OCI-LY3 (cell line): ENCODE results near the gene HDAC8.

Source experiments
- EZH2phosphoT487 ChIP-seq: fragments of 200-600 bp; shearing (Covaris generic); IDR thresholded peaks from 2 replicates; pipeline ENCODE4 v1.6.1; 2018; ENCODE audit warnings: antibody characterized with exemption, mixed run types, low read depth
- TF ChIP-seq, protein P1 (sequence below): fragments of 200-600, 300-600 bp; sonication (generic); IDR thresholded peaks from 2 replicates; pipeline ENCODE4 v1.5.1; 2014; ENCODE audit warnings: antibody characterized with exemption, low read length, low read depth

DNA sequence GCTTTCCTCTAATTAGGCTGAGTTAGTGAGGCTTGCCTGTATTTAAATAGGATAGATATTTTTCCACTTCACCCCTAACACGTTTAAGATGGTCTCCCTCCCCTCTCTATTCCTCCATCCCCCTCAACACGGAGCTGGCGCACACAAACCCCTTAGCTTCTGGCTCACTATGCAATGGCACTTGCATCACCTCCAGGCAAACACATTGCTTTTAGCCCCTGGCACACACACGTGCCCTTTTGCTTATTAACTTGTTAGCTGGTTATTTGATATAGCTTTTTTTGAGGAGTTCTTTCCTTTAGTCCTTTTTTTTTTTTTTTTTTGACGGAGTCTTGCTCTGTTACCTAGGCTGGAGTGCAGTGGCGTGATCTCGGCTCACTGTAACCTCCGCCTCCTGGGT is 94.3 kb downstream of the HDAC8 start:
- TF ChIP-seq, protein P1, sequence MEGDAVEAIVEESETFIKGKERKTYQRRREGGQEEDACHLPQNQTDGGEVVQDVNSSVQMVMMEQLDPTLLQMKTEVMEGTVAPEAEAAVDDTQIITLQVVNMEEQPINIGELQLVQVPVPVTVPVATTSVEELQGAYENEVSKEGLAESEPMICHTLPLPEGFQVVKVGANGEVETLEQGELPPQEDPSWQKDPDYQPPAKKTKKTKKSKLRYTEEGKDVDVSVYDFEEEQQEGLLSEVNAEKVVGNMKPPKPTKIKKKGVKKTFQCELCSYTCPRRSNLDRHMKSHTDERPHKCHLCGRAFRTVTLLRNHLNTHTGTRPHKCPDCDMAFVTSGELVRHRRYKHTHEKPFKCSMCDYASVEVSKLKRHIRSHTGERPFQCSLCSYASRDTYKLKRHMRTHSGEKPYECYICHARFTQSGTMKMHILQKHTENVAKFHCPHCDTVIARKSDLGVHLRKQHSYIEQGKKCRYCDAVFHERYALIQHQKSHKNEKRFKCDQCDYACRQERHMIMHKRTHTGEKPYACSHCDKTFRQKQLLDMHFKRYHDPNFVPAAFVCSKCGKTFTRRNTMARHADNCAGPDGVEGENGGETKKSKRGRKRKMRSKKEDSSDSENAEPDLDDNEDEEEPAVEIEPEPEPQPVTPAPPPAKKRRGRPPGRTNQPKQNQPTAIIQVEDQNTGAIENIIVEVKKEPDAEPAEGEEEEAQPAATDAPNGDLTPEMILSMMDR: no peak
- no peak for TF ChIP-seq EZH2phosphoT487
